HG03565 (cell line): ENCODE data around the gene PCDHGB2.
"Not testable (repeated sequence)": the region's sequence is repeated elsewhere in the genome, so short reads cannot be mapped to it uniquely, and the experiment has no call there.

ENCODE experiments used
- ATAC-seq: cut with Tn5 transposase; IDR thresholded peaks from one replicate; pipeline ENCODE4 v1.9.1; 2021; ENCODE audit warnings: mild to moderate bottlenecking, moderate library complexity; ENCODE audit not compliant: unreplicated experiment

Gene PCDHGB2

DNA sequence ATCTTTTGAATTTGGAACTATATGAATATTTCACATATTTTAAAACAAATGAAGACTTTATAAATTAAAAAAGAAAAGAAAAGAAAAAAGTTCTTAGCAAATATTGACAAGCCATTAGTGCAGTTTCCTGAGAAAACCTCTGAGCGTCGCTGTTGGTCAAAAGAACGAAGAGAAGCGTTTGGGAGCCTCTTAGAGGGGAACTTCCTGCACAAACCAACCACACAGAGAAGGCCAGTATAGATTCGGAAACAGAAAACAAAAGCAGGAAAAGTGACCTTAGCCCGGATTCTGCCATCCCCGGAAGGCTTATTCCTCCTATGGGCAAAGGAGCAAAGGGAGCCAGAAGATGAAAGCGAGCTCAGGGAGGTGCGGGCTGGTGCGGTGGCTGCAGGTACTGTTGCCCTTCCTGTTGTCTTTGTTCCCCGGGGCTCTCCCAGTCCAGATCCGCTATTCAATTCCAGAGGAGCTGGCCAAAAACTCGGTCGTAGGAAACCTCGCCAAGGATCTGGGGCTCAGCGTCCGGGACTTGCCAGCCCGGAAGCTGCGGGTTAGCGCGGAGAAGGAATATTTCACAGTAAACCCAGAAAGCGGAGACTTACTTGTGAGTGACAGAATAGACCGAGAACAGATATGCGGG, at the start of gene PCDHGB2:
Gene PCDHGB2, plus strand, starts transcription at position 205 of the 637 bp plus-strand sequence. Its CDS starts 142 bp downstream, at position 347.
- peak; percentile 78 for ATAC-seq

GRCh38 chr5:141313711-141314110, 46.1 kb upstream of the PCDHGB2 start:
- no peak for ATAC-seq

- ATAC-seq = not testable (repeated sequence)
Observed at GRCh38 chr5:141316963-141317362, 42.8 kb upstream of the PCDHGB2 start.

DNA sequence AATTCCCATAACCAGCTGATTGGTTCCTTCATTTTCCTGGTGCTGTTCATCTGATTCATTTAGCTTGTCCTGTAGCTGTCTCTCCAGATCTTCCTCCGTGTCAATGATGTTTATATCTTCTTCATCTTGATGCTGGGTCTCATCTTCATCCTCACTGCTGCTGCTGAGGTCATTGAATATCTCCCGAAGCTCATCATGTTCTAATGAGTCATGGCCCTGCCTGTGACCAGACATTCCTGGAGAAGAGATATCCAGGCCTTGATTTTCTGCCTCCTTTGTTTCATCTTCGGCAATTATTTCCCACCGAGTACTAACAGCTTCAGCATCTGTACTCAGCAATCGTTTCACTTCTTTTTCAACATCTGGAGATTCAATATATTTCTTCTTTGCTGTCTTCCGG, 40.6 kb upstream of the PCDHGB2 start:
- no peak for ATAC-seq

GRCh38 chr5:141319699-141320098, 40.1 kb upstream of the PCDHGB2 start:
- no peak for ATAC-seq

DNA sequence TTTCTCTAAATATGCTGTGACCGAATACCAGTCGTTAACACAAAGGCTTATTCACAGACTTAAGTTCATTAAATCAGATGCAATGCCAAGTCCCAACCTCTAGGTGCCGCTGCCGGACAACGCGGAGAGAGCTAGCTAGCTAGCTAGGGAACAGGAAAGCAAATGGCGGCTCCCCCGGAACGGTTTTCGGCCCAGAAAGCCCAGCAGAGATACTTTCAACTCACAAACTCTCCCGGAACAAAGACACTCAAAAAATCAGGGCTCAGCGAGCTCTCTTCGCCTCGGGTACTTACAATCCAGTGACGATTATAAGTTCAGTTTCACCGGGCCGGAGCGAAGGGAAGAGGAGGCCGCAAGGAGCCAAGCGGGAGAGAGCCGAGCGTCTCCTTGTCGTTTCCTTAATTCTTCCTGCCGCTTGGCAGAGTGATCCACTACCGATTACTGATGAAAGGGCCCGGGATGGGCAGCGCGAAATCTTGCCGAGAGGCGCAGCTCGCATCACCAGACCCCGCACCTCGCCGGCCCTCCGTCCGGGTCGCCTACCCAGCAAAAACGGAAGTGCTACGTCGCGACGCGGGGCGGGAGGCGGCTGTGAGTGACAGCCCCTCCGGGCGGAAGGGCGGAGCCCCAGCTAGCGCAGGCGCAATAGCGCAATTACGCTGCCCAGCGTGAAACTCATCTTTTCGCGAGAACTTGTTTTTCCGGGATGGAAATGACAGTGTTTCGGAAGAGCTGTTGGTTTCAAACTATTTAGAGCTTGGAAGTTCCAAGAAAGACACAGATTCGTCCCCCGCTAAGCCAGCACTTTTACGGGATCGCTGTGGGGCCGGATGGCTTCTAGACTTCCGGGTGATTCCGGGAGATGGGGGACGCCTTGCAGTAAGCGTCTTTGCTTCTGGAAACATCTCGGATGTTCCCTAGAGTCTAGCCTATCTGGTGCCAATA, 39.3 kb upstream of the PCDHGB2 start, which contains the start of gene TAF7:
Gene TAF7, minus strand, starts transcription at position 560 of the 945 bp plus-strand sequence. CDS start 740 bp downstream, outside the sequence.
- peak; percentile 84 for ATAC-seq

DNA sequence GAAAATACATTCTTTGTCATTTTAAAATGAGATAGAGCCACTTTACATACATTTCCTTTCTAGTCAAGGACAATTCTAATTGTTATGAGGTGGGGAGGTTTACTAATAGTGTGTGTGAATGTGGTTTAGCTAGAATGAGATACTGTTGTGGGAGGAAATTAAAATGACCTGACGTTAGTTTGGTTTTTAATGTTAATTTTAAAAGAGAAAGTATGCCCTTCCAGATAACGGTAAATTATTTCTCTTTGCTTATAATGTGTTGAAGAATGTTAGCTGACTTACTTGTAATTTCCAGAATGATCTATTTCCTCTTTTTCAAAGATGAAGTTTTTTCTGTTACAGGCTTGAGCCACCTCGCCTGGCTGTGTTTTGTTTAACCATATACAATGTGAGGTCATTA, 37.5 kb upstream of the PCDHGB2 start:
- peak; percentile 30 for ATAC-seq

GRCh38 chr5:141326088-141326854, 33.5 kb upstream of the PCDHGB2 start:
- ATAC-seq = peak; percentile 50

GRCh38 chr5:141328231-141328630, 31.6 kb upstream of the PCDHGB2 start:
- no peak for ATAC-seq

DNA sequence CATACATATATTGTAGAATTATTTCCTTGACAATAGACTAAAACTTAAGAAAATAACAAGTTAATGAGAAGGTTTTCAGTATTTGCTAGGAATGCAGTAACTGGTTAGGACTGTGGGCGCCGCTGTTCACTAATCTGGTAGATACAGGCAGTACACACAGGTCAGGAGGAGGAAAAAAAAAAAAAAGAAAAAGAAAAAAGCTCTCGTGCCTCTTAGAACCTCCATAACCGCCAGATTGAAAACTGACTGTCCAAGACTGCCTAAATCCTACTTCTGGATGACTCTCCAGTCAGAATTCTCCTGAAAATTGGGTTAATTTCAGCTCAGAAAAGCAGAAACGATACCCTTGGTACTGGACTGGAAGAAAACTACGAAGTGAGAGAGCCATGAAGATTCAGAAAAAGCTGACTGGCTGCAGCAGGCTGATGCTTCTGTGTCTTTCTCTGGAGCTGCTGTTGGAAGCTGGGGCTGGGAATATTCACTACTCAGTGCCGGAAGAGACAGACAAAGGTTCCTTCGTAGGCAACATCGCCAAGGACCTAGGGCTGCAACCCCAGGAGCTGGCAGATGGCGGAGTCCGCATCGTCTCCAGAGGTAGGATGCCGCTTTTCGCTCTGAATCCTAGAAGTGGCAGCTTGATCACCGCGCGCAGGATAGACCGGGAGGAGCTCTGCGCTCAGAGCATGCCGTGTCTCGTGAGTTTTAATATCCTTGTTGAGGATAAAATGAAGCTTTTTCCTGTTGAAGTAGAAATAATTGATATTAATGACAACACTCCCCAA, 29.3 kb upstream of the PCDHGB2 start, which contains the start of gene PCDHGA1:
Gene PCDHGA1, plus strand, starts transcription at position 216 of the 782 bp plus-strand sequence.
- no peak for ATAC-seq

GRCh38 chr5:141332571-141332970, 27.2 kb upstream of the PCDHGB2 start:
- ATAC-seq = not testable (repeated sequence)

GRCh38 chr5:141338538-141339306, 21.1 kb upstream of the PCDHGB2 start, which contains the start of gene PCDHGA2:
Gene PCDHGA2 (plus strand): TSS chr5:141338760.
- no peak for ATAC-seq

DNA sequence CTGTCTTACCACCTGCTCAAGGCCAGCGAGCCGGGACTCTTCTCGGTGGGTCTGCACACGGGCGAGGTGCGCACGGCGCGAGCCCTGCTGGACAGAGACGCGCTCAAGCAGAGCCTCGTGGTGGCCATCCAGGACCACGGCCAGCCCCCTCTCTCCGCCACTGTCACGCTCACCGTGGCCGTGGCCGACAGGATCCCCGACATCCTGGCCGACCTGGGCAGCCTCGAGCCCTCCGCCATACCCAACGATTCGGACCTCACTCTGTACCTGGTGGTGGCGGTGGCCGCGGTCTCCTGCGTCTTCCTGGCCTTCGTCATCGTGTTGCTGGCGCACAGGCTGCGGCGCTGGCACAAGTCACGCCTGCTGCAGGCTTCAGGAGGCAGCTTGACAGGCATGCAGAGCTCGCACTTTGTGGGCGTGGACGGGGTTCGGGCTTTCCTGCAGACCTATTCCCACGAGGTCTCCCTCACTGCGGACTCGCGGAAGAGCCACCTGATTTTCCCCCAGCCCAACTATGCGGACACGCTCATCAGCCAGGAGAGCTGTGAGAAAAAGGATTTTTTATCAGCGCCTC, 18.9 kb upstream of the PCDHGB2 start:
- ATAC-seq = not testable (repeated sequence)

- ATAC-seq = no peak
Observed at GRCh38 chr5:141342773-141343172, 17.0 kb upstream of the PCDHGB2 start.

GRCh38 chr5:141343242-141343952, 16.4 kb upstream of the PCDHGB2 start, which contains the start of gene PCDHGA3:
Gene PCDHGA3 (plus strand): TSS chr5:141343829. CDS start chr5:141344034, 205 bp downstream.
- no peak for ATAC-seq

DNA sequence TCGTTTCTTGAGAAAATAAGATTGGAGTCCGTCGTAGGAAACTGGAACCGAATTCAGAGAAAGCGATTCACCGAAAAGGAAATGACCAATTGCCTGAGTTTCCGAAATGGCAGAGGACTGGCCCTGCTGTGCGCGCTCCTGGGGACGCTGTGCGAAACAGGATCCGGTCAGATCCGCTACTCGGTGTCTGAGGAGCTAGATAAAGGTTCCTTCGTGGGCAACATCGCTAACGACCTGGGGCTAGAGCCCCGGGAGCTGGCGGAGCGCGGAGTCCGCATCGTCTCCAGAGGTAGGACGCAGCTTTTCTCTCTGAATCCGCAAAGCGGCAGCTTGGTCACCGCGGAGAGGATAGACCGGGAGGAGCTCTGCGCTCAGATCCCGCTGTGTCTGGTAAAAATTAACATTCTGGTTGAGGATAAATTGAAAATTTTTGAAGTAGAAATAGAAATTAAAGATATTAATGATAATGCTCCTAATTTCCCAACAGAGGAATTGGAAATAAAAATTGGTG, 15.8 kb upstream of the PCDHGB2 start:
- ATAC-seq = no peak

DNA sequence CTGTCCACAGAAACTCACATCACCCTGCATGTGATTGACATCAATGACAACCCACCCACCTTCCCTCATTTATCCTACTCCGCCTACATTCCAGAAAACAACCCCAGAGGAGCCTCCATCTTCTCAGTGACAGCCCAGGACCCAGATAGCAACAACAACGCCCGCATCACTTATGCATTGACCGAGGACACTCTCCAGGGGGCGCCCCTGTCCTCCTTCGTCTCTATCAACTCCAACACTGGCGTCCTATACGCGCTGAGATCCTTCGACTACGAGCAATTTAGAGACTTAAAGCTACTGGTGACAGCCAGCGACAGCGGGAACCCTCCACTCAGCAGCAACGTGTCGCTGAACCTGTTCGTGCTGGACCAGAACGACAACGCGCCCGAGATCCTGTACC, 14.5 kb upstream of the PCDHGB2 start:
- ATAC-seq = no peak

DNA sequence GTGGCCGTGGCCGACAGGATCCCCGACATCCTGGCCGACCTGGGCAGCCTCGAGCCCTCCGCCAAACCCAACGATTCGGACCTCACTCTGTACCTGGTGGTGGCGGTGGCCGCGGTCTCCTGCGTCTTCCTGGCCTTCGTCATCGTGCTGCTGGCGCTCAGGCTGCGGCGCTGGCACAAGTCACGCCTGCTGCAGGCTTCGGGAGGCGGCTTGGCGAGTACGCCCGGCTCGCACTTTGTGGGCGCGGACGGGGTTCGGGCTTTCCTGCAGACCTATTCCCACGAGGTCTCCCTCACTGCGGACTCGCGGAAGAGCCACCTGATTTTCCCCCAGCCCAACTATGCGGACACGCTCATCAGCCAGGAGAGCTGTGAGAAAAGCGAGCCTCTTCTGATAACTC, 13.8 kb upstream of the PCDHGB2 start:
- ATAC-seq = not testable (repeated sequence)
